GM12878 (cell line): ENCODE measurements around the gene SELPLG. TPM values are rescaled to one million over a fixed set of nuclear protein-coding genes. Genes with fewer than 3 reads are reported as not detected.

Experiments used
- E2F4 ChIP-seq: IDR thresholded peaks from 2 replicates; pipeline ENCODE4 v1.6.1; 2012; ENCODE audit warnings: low read depth, low read length, improper control_type of control experiment
- FOXK2 ChIP-seq: fragments of 450-650 bp; IDR thresholded peaks from 2 replicates; pipeline ENCODE4 v1.6.1; 2017; ENCODE audit warnings: mild to moderate bottlenecking, moderate library complexity
- GABPA ChIP-seq: IDR thresholded peaks from 2 replicates; pipeline ENCODE4 v1.6.1; 2014; ENCODE audit warnings: antibody characterized with exemption, low read depth, mild to moderate bottlenecking, inconsistent platforms
- MYB ChIP-seq: fragments of 150-350 bp; IDR thresholded peaks from 2 replicates; pipeline ENCODE4 v1.6.1; 2014; ENCODE audit warnings: mild to moderate bottlenecking, low read depth, low read length, borderline replicate concordance
- POLR2AphosphoS2 ChIP-seq: IDR thresholded peaks from 2 replicates; pipeline ENCODE4 v1.6.1; 2011; ENCODE audit warnings: low read depth, mild to moderate bottlenecking, low read length, improper control_type of control experiment, moderate library complexity
- RAD21 ChIP-seq: IDR thresholded peaks from 2 replicates; pipeline ENCODE4 v1.6.1; 2011; ENCODE audit warnings: mild to moderate bottlenecking, low read depth, low read length, moderate library complexity; ENCODE audit not compliant: insufficient read depth
- SREBF2 ChIP-seq: IDR thresholded peaks from 2 replicates; pipeline ENCODE4 v1.6.1; 2012; ENCODE audit warnings: mild to moderate bottlenecking, low read length
- STAT1 ChIP-seq: fragments of 450-650 bp; conservative IDR thresholded peaks from 2 replicates; pipeline ENCODE4 v1.6.1; 2014; ENCODE audit warnings: antibody characterized with exemption, mild to moderate bottlenecking
- TCF3 ChIP-seq: IDR thresholded peaks from 2 replicates; pipeline ENCODE4 v1.6.1; 2012; ENCODE audit warnings: low read depth, mild to moderate bottlenecking, low read length, borderline replicate concordance; ENCODE audit not compliant: insufficient read depth
- USF2 ChIP-seq: IDR thresholded peaks from 2 replicates; pipeline ENCODE4 v1.6.1; 2011; ENCODE audit warnings: low read depth, low read length, improper control_type of control experiment, borderline replicate concordance
- ZNF687 ChIP-seq: fragments of 450-650 bp; IDR thresholded peaks from 2 replicates; pipeline ENCODE4 v1.6.1; 2017; ENCODE audit warnings: mild to moderate bottlenecking, moderate library complexity
- polyA plus RNA-seq, 11 experiments: library from polyadenylated mRNA; depleted of rRNA in 4 of 11; unstranded in 6 of 11; stranded (reverse) in 5 of 11; fragments of >200 nt; fragmentation: Nextera tagmentation in 4 of 11; fragmentation: Illumina TruSeq in 1 of 11; extraction: Ambion mirVana in 4 of 11; extraction: Trizol in 1 of 11; gene quantifications; 1 replicate in 1 of 11; 2 replicates in 10 of 11; pipeline versions ENCODE4 v1.2.1 to v1.2.3, GENCODE V29; 2011 to 2016; ENCODE audit warnings: inconsistent platforms in 2 of 11, missing spikeins in 2 of 11, low read depth in 1 of 11
- total RNA-seq, 4 experiments: library from RNA; depleted of rRNA in 3 of 4; stranded (reverse); fragments of >200 nt in 3 of 4; fragmentation: Illumina TruSeq in 1 of 4; extraction: Trizol in 1 of 4; gene quantifications; 2 replicates each; pipeline versions ENCODE4 v1.2.1 to v1.2.3, GENCODE V29; 2013 to 2021
- TF ChIP-seq, protein P1 (sequence below): IDR thresholded peaks from 2 replicates; pipeline ENCODE4 v1.6.1; 2011; ENCODE audit warnings: borderline replicate concordance, low read depth, mild to moderate bottlenecking, moderate library complexity, low read length; ENCODE audit not compliant: insufficient read depth, poor library complexity, severe bottlenecking
- TF ChIP-seq, protein P2 (sequence below): fragments of 450-650 bp; IDR thresholded peaks from 2 replicates; pipeline ENCODE4 v1.6.1; 2018; ENCODE audit warnings: borderline replicate concordance, mild to moderate bottlenecking; ENCODE audit not compliant: partially characterized antibody
- TF ChIP-seq, protein P3 (sequence below): fragments of 450-650 bp; IDR thresholded peaks from 2 replicates; pipeline ENCODE4 v1.6.1; 2017; ENCODE audit warnings: antibody characterized with exemption, mild to moderate bottlenecking, moderate library complexity

Gene SELPLG
- total and polyA plus RNA-seq, 10 of the 15 experiments (the other 5 are each of a cell fraction or from before 2014, with no cell fraction given) = 3.2 to 32.3 (median 23.9) TPM

DNA sequence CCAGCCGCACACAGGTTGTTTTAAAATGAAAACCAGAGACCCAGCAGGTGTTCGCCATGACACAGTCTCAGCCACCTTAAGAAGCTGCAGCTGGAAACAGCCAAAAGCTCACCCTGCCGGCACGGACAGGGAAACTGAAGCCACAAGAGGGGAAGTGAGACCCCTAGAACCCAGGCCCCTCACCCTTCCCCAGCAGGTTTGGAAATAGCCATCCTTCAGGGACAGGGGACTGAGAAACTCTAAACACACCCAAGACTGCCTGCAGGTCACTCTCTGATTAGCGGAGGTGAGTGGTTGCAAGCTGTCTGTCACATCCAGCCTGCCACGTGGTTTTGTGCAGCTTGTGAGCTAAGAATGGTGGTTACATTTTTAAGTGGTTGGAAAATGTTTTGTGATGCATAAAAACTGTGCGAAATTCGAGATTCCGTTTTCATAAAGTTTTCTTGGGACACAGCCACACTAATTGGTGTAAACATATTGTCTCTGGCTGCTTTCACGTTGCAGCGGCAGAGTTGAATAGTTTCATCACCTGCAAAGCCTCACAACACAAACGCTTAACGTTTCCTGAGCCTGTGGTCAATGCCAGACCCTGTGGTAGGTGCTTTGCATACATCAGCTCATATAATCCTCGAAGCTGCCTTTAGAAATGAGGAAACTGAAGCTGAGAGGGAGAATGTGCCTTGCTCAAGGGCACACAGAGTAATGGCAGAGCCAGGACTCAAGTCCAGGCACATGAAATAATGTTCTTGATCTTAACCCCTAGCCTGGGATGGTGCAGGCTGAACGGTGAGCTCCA lies 1.7 kb upstream of the SELPLG start (continued):
- TF ChIP-seq USF2 (peak; percentile 40; the same call in 1 of the 2 replicates), E2F4 (no peak), RAD21 (no peak), TCF3 (peak; percentile 94), GABPA (no peak), FOXK2 (no peak), SREBF2 (no peak), POLR2AphosphoS2 (peak; percentile 99), MYB (peak; percentile 79), ZNF687 (peak; percentile 97), STAT1 (no peak; the same call in 1 of the 2 replicates)
- TF ChIP-seq, protein P1, sequence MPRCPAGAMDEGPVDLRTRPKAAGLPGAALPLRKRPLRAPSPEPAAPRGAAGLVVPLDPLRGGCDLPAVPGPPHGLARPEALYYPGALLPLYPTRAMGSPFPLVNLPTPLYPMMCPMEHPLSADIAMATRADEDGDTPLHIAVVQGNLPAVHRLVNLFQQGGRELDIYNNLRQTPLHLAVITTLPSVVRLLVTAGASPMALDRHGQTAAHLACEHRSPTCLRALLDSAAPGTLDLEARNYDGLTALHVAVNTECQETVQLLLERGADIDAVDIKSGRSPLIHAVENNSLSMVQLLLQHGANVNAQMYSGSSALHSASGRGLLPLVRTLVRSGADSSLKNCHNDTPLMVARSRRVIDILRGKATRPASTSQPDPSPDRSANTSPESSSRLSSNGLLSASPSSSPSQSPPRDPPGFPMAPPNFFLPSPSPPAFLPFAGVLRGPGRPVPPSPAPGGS = peak; percentile 10
- TF ChIP-seq, protein P2, sequence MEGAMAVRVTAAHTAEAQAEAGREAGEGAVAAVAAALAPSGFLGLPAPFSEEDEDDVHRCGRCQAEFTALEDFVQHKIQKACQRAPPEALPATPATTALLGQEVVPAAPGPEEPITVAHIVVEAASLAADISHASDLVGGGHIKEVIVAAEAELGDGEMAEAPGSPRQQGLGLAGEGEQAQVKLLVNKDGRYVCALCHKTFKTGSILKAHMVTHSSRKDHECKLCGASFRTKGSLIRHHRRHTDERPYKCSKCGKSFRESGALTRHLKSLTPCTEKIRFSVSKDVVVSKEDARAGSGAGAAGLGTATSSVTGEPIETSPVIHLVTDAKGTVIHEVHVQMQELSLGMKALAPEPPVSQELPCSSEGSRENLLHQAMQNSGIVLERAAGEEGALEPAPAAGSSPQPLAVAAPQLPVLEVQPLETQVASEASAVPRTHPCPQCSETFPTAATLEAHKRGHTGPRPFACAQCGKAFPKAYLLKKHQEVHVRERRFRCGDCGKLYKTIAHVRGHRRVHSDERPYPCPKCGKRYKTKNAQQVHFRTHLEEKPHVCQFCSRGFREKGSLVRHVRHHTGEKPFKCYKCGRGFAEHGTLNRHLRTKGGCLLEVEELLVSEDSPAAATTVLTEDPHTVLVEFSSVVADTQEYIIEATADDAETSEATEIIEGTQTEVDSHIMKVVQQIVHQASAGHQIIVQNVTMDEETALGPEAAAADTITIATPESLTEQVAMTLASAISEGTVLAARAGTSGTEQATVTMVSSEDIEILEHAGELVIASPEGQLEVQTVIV = no peak
- TF ChIP-seq, protein P3, sequence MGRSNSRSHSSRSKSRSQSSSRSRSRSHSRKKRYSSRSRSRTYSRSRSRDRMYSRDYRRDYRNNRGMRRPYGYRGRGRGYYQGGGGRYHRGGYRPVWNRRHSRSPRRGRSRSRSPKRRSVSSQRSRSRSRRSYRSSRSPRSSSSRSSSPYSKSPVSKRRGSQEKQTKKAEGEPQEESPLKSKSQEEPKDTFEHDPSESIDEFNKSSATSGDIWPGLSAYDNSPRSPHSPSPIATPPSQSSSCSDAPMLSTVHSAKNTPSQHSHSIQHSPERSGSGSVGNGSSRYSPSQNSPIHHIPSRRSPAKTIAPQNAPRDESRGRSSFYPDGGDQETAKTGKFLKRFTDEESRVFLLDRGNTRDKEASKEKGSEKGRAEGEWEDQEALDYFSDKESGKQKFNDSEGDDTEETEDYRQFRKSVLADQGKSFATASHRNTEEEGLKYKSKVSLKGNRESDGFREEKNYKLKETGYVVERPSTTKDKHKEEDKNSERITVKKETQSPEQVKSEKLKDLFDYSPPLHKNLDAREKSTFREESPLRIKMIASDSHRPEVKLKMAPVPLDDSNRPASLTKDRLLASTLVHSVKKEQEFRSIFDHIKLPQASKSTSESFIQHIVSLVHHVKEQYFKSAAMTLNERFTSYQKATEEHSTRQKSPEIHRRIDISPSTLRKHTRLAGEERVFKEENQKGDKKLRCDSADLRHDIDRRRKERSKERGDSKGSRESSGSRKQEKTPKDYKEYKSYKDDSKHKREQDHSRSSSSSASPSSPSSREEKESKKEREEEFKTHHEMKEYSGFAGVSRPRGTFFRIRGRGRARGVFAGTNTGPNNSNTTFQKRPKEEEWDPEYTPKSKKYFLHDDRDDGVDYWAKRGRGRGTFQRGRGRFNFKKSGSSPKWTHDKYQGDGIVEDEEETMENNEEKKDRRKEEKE = 0 out of 2 replicates have a peak, but pooled peaks have one; percentile 63
